Testis (tissue), 3 donors: ENCODE data around the gene TFF1. TPM values are rescaled to one million over a fixed set of nuclear protein-coding genes. Genes with fewer than 3 reads are reported as not detected.

Experiments used
- DNase-seq: peaks from one replicate; pipeline ENCODE4 v3.0.0-alpha.2; 2019
- H3K27ac ChIP-seq, 2 donors: fragments of 200-600 bp; sonication (generic); one replicate each; pipeline ENCODE4 v1.5.1; 2019
- H3K27me3 ChIP-seq: fragments of 200-600 bp; sonication (generic); one replicate; pipeline ENCODE4 v1.5.1; 2019
- H3K36me3 ChIP-seq: fragments of 200-600 bp; sonication (generic); one replicate; pipeline ENCODE4 v1.5.1; 2017; ENCODE audit warnings: low read depth; ENCODE audit errors: missing control alignments
- H3K4me1 ChIP-seq: fragments of 200-600 bp; sonication (generic); one replicate; pipeline ENCODE4 v1.5.1; 2019
- H3K4me3 ChIP-seq, 2 donors: fragments of 200-600 bp; sonication (generic); one replicate each; pipeline ENCODE4 v1.5.1; 2017 to 2019
- H3K9me3 ChIP-seq: fragments of 200-600 bp; sonication (generic); one replicate; pipeline ENCODE4 v1.5.1; 2017
- POLR2A ChIP-seq: fragments of 450-650 bp; IDR thresholded peaks from one replicate; pipeline ENCODE4 v1.6.1; 2017; ENCODE audit warnings: antibody characterized with exemption, mild to moderate bottlenecking, moderate library complexity
- WGBS, 2 donors: methylation state at CpG; one replicate each; pipeline ENCODE4 v1.1.5; 2018; 5-methylcytosine and 5-hydroxymethylcytosine counted together
- intact Hi-C: fragments of 100-400 bp; cut with DNase I; formaldehyde crosslinking; loops from one replicate; pipeline ENCODE4 v1.15.1; 2023; ENCODE audit warnings: low total_unique reads
- polyA plus RNA-seq: library from polyadenylated mRNA; stranded (reverse); fragments of 350-450 nt; fragmentation: Illumina TruSeq; extraction: RNeasy Lipid Tissue Mini Kit (QIAGEN cat#74804); gene quantifications from one replicate; pipeline ENCODE4 v1.2.3, GENCODE V29; 2014; ENCODE audit warnings: low read depth, low replicate concordance; ENCODE audit not compliant: insufficient read depth
- total RNA-seq, 2 donors: library from RNA; depleted of rRNA; stranded (reverse); fragments of >200 nt; gene quantifications; one replicate each; pipeline ENCODE4 v1.2.3, GENCODE V29; 2016
- TF ChIP-seq, protein P1 (sequence below), 3 experiments: fragments of 450-650 bp in 2 of 3; fragments of 200-600 bp in 1 of 3; sonication (generic) in 1 of 3; IDR thresholded peaks; one replicate each; pipeline ENCODE4 v1.5.1; 2016 to 2019; ENCODE audit warnings: antibody characterized with exemption in 3 of 3, mild to moderate bottlenecking in 2 of 3, moderate library complexity in 1 of 3

The TFF1 gene
- total and polyA plus RNA-seq, 3 donors from 2014 or later = not detected

DNA sequence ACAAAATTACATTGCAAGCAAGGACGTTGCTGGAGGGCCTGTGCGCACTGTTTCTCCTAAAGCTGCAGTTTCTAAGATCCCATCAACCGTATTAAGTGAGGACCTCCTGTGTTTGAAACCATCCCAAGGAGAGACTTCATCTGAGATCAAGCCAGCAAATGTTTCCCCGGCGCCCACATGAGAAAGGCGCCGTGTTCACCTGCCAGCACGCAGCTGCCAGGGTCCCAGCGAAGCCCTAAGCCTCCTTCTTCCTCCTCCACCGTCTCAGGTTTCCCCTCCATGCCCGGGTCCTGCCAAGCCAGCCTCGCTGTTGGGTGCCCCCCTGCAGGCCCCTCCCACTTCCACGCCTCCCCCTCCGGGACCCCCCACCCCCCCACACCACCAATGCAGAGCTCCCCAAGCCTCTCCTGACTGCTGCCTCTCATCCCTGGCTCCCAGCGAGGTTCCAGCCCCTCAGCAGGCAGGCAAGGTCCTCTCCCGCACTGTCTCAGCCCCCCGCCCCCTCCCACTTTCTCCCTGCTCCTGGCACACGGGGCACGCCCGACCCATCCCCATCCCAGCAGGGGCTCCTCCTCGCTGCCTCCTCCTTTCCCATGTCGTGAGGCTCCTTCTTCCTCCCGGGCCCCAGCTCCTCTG lies 8.6 kb upstream of the TFF1 start:
- Histone ChIP-seq H3K9me3 (no peaks in the 10 kb centered on the region), H3K4me3 (no peak overlapping the region), H3K27me3 (no peaks in the 10 kb centered on the region), H3K36me3 (no peaks in the 10 kb centered on the region), H3K4me1 (no peaks in the 10 kb centered on the region), H3K27ac (no peak overlapping the region)
- TF ChIP-seq, protein P1, sequence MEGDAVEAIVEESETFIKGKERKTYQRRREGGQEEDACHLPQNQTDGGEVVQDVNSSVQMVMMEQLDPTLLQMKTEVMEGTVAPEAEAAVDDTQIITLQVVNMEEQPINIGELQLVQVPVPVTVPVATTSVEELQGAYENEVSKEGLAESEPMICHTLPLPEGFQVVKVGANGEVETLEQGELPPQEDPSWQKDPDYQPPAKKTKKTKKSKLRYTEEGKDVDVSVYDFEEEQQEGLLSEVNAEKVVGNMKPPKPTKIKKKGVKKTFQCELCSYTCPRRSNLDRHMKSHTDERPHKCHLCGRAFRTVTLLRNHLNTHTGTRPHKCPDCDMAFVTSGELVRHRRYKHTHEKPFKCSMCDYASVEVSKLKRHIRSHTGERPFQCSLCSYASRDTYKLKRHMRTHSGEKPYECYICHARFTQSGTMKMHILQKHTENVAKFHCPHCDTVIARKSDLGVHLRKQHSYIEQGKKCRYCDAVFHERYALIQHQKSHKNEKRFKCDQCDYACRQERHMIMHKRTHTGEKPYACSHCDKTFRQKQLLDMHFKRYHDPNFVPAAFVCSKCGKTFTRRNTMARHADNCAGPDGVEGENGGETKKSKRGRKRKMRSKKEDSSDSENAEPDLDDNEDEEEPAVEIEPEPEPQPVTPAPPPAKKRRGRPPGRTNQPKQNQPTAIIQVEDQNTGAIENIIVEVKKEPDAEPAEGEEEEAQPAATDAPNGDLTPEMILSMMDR (IDR thresholded peaks at IDR 0.05) = no peak
- TF ChIP-seq POLR2A = no peak
- DNase-seq = no peak
- intact Hi-C loops = no loop called here
- 51 to 57% methylated on average over 23 of the region's 23 CpGs for WGBS, 2 donors

GRCh38 chr21:42374457-42374856 lies 8.1 kb upstream of the TFF1 start:
- Histone ChIP-seq H3K4me3 (no peak overlapping the region), H3K36me3 (no peaks in the 10 kb centered on the region), H3K4me1 (no peaks in the 10 kb centered on the region), H3K9me3 (no peaks in the 10 kb centered on the region), H3K27ac (no peak overlapping the region), H3K27me3 (no peaks in the 10 kb centered on the region)
- no peak for DNase-seq
- WGBS, 2 donors = 75 to 77% methylated on average over 7 of the region's 7 CpGs
- TF ChIP-seq, protein P1 (IDR thresholded peaks at IDR 0.05) = no peak
- no peak for TF ChIP-seq POLR2A
- intact Hi-C loops = no loop called here

DNA sequence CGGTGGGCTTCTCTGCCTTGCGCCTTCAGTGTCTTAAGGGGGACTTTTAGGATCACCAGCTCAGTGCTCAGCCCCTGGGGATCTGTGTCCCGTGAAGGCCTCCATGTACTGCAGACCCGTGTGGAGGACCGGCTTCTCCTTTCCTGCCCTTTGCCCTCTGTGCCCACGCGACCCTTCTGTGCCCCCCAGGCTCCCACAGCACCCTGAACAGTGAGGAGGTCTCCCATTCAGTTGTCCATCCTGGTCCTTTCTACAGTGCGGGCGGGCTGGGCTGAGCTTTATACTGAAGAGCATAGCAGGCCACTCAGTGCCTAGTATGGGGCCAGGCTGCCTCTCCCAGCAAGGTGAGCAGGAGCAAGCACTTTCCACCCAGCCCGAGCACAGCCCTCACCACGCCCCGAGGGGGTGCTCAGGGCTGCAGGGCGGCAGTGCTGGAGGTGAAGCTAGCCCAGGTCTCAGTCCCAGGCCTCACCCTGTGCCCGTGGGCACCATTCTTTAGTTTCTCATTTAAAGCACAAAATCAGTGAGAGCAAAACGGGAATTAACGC lies 7.6 kb upstream of the TFF1 start:
- no peaks in the 10 kb centered on the region for H3K27me3 ChIP-seq
- intact Hi-C loops = no loop called here
- H3K36me3 ChIP-seq = no peaks in the 10 kb centered on the region
- no peaks in the 10 kb centered on the region for H3K9me3 ChIP-seq
- no peak for DNase-seq
- H3K4me1 ChIP-seq = no peaks in the 10 kb centered on the region
- H3K4me3 ChIP-seq = no peak overlapping the region
- H3K27ac ChIP-seq = no peak overlapping the region
- TF ChIP-seq, protein P1 (IDR thresholded peaks at IDR 0.05) = no peak
- no peak for TF ChIP-seq POLR2A
- WGBS, 2 donors = 88 to 93% methylated on average over 7 to 16 of the region's 16 CpGs

- DNase-seq = no peak
- Histone ChIP-seq H3K9me3 (no peaks in the 10 kb centered on the region), H3K36me3 (no peaks in the 10 kb centered on the region), H3K27me3 (no peaks in the 10 kb centered on the region), H3K27ac (no peak overlapping the region), H3K4me3 (no peak overlapping the region), H3K4me1 (no peaks in the 10 kb centered on the region)
- intact Hi-C loops = no loop called here
- TF ChIP-seq, protein P1 (IDR thresholded peaks at IDR 0.05) = no peak
- no peak for TF ChIP-seq POLR2A
- 84 to 89% methylated on average over 11 to 25 of the region's 25 CpGs for WGBS, 2 donors
Measured at GRCh38 chr21:42373196-42373907, 7.0 kb upstream of the TFF1 start.
